ENCODE measurements around the gene CFAP300.

DNA sequence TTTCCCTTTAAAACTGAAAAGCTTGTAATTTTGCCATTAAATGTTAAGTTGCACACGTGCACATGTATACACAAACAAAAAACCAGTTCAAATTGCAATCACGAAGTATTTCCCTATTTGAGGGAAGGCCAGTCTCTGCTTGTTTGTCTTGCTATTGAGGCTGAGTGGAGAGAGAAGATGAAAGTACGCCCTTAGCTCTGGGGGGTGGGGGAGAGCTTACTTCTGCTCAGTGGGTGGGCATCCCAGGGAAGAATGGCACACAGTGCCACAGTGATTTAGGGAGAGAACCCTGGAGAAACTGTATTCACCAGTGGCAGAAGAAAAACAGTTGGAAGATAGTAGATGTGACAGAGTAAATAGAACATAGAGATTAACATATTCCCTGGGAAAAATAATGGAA is 71.7 kb downstream of the CFAP300 start:
- no peak for TF ChIP-seq POLR2A (IDR thresholded peaks at IDR 0.05)
- TF ChIP-seq, protein P1, sequence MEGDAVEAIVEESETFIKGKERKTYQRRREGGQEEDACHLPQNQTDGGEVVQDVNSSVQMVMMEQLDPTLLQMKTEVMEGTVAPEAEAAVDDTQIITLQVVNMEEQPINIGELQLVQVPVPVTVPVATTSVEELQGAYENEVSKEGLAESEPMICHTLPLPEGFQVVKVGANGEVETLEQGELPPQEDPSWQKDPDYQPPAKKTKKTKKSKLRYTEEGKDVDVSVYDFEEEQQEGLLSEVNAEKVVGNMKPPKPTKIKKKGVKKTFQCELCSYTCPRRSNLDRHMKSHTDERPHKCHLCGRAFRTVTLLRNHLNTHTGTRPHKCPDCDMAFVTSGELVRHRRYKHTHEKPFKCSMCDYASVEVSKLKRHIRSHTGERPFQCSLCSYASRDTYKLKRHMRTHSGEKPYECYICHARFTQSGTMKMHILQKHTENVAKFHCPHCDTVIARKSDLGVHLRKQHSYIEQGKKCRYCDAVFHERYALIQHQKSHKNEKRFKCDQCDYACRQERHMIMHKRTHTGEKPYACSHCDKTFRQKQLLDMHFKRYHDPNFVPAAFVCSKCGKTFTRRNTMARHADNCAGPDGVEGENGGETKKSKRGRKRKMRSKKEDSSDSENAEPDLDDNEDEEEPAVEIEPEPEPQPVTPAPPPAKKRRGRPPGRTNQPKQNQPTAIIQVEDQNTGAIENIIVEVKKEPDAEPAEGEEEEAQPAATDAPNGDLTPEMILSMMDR (IDR thresholded peaks at IDR 0.05) = no peak

Data from stomach (tissue), 4 donors.